NCI-H510A (cell line): ENCODE results near the gene CUX1.
"Not testable (repeated sequence)": the region's sequence is repeated elsewhere in the genome, so short reads cannot be mapped to it uniquely, and the experiment has no call there.

Source experiments
- DNase-seq: peaks from one replicate; lab custom pipeline; 2025; lab: John Stamatoyannopoulos, UW

The CUX1 gene

DNA sequence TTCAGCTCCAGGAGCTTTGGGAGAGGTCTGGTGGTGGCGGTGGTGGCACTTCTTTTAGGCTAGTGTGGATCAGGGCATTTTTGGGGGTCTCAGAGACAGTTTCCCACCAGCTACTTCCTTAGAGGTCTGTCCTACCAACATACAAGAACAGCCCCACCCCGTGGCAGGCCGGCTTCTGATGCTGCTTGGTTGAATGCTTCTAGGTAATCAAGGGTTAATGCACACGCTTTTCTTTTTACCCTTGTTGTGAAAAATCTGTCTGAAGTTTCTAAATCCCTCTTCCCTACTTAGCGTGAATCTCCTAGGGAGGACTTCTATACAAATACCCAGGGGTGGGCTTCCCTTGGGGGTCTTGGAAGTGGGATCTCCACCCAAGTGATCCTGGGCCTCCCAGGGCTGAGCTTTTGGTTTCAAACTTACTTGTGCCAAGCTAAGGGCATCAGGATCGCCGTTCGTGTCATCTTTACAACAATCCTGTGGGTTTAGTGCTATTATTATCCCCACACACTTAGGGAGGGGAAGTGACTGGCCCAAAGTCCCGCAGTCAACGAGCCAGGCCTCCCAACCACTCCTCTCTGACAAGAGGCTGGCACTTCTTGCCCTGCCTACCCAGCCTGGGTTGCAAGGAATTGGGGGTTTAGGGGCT is 471.0 kb downstream of the CUX1 start:
- DNase-seq = no peak

DNA sequence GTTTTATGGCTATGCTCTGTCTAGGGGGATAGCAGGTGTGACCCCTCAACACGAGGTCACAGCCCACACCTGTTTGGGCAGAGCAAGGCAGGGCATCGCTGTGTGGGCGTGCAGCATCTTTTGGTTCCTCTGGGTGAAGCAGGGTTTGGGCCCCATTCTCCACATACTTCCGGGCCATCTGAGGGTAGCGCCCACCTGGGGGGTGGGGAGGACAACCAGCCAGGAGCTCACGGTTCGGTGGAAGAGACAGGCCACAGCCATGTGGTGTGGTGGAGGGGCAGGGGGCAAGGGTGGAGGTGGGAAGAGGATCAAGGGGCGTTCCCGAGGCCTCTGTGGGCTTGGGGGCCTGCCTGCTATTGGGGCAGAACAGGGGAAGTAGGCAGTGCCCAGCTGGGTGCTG is 471.6 kb downstream of the CUX1 start:
- DNase-seq = no peak

DNA sequence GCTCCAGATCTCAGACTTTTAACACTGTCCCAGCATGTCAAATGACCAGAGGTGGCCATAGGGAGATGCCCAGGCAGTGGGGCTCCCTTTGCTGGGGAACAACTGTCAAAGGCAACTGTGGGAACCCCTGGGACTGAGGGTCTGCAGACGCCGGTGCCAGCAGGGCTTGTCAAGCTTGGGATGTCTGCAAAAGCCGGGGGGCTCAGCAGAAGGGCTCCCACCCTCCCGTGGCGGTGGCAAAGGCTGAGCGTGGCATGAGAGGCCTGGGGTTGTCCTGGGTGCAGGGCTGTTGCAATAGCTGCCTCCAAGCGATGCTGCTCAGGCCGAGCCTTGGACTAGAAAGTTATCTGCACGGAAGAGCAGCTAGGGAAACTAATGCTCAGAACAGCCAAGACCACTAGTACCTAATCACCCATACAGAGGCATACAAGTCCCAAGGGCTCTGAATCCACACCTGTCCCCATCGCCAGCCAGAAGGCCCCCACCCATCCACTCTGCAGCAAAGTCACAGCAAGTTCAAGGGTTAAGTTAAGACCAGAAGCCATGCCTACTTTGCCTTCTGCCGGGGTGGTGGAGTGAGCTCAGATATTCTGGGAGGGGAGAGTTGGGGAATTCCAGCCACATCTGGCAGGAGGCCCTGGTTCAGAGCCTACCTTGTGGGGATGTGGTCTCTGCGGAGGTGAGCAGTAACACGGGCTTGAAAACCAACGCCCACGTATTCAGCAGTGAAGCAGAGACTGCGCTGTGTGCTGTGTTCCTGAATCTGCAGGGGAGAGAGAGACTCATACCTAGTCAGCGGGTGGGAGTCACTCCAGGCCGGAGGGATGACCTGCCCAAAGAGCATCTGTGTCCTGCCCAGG is 473.9 kb downstream of the CUX1 start:
- no peak for DNase-seq

DNA sequence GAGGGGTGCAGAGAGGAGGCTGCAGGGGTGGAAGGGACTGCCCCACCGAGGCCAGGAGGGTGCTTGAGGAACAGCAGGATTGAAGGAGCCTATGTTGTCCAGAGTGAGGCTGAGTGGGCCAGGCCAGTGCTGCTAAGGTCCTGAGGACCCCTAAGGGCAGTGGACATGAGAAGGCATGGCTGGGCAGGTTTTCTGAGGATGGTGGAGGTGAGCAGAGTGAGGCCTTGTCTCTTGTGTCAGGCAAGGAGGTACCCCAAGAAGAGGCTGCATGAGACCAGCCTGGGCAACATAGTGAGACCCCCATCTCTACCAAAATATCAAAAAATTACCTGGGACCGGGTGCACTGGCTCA is 474.5 kb downstream of the CUX1 start:
- DNase-seq = no peak

DNA sequence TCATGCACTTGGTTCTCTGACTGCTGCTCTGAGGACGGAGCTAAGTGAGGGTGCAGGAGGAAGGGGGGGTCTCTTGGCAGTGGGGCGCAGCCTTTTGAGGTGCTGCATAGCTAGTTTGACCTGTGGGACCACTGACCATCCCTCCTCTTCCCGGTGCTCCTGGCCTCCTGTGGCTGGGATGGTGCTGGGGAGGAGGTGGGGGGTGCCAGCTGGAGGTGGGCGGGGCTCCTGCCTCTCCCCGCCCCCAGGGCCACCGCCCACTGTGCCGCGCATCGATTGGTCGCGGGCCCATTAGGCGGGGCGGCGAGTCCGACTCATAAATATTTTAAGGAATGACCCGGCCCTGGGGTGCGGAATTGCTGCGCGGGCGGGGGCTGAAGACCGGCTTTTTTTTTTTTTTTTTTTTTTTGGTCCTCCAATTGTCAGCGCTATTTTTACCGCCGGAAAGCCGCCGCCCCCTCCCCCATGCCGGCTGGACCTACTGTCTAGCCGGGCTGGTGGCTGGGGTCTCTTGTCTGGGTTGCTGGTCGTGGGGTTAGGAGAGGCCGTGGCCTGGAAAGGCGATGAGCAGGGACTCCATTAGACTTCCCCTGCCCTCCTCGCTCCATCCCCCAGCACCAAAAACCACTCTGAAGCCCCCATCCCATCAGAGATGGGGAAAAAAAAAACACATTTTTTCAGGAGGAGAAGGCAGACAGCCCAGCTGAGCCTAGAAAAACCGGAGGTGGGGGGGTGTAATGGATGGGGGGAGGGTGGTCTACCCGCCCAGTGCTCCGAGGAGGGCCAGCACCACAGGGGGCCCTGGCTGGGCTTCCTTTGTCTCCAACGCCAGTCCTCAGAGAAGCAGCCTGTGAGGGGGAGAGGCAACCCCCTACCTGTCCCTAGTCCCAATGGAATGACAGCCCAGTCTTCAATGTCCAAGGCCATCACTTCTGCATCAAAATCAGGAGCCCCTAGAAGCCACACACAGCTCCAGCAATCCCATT is 475.7 kb downstream of the CUX1 start:
- DNase-seq = no peak

DNA sequence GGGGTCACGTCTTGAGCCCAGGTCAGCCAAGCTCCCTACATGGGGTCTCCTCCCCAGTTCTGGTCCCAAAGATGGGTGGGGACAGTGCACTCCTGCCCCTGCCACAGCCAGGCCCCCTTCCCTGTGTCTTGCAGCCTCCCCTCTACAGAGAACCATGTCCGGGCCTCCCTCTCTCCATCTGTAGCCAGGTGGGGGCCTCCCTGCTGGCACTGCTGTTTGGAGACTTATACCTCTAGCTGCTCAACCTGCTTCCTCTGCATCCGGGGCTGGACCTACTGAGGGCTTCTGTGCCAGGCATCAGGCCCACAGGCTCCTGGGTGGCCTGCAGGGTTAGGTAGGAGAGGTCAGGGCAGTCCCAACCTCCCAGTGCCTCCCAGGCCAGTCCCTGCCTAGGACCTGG is 477.2 kb downstream of the CUX1 start:
- DNase-seq = no peak

DNA sequence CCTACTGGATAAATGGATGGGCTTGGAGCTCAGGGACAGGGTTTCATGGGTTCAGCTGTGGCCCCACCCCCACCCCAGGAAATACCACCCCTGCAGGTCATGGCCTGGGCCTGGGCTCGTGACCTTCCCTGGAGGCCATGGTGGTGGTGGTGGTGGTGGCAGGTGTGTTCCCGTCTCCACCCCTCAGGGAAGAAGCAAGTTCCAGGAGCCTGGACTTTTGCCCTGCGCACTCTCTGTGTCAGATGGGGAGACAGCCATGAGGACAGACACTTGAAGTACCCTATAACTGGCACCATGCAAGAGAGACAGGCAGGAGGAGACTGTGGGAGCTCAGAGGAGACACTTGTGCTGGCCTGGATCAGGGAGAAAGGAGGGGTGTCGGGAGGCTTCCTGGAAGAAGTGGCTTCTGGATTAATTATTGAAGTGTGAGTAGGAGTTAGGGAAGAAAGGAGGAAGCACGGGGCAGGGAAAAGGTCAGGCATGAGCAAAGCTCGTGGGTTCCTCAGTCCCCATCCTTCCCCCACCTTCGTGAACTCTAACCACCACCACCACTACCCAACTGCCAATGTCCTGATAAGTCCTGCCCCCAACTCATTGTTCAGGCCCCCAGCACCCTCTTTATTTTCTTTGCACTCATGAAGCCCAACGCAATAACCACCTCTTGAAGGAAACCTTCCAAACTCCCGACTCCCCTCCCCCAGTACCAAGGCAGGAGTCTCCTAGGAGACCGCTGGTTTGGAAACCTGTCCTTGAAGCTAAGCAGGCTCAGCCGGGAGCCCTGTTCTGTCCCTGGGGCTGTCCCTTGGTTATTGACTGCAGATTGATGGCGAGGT is 478.1 kb downstream of the CUX1 start:
- no peak for DNase-seq

DNA sequence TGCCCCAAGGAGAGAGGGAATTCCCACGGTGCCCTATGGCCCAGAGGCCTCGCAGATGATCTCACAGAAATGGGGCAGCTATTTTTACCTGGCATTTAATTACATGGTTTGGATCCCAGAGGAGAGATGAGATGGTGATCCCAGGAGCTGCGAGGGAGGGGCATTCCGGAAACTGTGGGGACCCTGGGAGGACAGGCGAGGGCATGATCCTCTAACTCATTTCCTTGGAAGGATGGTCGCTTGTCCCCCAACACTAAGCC is 478.7 kb downstream of the CUX1 start:
- DNase-seq = no peak

DNA sequence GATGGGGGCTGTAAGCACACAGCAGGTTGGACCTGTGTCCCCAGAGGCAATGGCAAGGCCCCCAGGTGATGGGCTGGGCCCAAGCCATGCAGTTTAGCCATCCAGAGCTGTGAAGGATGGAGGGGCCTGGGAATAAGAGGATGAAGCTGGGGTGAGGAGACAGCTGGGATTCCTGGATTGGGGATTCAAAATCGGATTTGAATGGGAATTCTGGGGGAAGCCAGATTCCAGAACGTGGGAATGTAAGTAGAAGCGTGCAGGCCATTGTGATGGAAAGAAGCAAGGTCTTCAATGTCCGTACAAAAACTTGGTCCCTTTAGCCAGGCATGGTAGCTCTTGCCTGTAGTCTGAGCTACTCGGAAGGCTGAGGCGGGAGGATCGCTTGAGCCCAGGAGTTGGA is 479.1 kb downstream of the CUX1 start:
- no peak for DNase-seq

DNA sequence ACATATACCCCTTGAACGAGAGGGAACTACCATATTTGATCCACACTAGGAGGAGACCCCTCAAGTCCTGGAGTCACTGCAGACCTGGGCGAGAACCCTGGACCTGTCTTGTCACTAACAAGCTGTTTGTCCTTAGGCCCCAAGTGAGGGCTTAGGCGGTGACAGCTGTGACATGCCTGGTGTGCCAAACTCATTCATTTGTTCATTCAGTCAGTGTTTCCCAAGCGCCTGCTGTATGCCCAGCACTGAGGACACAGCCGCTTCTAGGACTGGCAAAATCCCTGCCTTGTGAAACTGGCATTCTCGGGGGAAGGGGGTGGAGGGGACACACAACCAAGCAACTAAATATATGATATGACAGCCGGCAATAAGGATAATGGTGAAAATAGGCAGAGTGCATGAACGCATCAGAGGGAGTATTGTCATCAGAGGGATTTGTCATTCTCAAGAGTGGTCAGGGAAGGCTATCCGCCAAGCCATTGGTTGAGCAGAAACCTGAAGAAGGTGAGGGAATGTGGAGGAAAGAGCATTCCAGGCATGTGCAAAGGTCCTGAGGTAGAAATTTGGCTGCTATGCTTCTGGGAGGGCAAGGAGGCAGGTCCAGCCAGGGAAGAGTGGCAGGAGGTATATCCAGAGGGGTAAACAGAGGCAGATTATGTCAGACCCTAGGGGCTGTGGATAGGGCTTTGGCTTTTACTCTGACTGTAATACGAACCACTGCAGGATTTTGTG is 480.2 kb downstream of the CUX1 start:
- no peak for DNase-seq

DNA sequence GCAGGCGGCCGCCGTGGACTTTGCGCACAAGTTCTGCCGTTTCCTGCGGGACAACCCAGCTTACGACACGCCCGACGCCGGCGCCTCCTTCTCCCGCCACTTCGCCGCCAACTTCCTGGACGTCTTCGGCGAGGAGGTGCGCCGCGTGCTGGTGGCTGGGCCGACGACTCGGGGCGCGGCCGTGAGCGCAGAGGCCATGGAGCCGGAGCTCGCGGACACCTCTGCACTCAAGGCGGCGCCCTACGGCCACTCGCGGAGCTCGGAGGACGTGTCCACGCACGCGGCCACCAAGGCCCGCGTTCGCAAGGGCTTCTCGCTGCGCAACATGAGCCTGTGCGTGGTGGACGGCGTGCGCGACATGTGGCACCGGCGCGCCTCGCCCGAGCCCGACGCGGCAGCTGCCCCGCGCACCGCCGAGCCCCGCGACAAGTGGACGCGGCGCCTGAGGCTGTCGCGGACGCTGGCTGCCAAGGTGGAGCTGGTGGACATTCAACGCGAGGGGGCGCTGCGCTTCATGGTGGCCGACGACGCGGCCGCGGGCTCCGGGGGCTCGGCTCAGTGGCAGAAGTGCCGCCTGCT is 483.3 kb downstream of the CUX1 start:
- no peak for DNase-seq

DNA sequence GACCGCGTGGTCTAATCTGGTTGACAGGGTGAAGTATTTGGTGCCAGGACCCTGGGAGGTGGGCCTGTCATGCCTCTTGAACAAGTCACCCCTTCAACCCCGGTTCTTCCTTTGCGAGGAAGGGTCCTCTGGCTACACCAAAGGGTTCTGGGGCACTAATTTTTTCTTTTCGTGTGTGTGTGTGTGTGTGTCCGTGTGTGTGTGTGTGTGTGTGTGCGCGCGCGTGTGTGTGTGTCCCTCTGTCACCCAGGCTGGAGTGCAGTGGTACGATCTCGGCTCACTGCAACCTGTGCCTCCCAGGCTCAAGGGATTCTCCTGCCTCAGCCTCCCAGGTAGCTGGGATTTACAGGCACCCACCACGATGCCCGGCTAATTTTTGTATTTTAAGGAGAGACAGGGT is 483.9 kb downstream of the CUX1 start:
- DNase-seq = not testable (repeated sequence)

DNA sequence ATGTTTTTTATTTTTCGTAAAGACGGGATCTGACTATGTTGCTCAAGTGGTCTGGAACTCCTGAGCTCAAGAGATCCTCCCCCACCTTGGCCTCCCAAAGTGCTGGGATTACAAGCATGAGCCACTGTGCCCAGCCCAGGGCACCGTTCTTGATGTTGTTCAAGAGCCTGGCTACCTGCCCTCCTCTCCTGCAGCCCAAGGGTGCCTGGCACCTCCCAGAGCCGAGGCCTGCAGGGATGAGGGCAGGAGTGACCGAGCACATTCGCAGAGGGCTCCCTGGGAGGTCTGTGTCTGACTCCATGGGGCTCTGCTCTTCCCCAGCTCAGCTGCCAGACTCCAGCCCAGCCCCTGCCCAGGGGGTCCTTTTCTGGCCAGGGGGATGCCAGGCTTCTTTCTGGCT is 484.6 kb downstream of the CUX1 start:
- DNase-seq = no peak

DNA sequence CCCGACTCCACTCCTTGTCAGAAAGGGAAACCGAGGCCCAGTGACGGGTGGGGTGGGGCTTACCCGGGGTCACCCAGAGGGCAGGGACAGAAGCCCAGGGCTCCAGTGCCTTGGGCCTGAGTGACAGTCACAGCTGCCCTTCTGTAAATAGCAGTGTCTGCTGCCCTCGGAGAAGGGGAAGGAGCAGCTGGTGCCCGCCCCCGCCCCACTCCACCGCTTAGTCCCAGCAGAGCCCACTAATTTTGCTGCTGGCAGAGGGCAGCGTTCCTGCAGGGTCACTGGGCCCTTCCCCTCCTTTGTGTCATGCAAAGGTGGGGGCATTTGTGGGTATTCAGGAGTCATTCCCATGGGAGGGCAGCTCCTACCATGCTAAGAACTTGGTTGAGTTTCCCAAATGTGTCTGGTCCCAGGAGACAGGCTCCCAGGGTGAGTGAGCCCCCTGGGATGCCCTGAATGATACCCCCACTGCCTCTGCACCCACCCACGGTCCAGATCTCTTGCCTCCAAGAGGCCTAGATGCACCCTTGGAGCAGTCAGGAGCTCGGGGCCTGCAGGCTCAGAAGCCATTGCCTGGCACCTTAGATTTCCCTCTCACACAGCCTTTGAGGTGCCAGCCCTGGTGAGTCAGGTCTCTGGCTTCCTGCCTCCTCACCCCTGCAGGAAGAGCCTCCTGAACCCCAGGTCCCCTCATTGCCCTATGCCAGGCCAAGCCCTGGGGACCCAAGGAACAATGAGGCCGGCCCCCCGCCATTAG is 486.4 kb downstream of the CUX1 start:
- no peak for DNase-seq

DNA sequence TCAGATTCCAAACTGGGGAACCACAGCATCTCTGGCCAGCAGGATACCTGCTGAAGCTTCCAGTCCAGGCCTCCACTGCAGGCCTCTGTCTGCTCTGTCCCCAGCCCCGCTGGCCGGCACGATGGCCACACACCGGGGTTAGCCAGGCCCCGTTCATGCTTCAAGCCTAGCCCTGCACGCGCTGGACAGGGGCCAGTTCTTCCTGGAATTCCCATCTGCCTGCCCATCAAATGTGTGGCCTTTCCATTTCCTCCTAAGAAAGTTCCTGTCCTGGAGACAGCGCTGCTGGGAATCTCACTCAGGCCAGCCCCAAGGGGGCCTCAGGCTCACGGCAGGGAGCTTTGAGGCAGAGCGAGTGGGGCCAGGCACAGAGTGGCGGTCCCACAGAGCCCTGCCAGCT is 487.2 kb downstream of the CUX1 start:
- DNase-seq = no peak

DNA sequence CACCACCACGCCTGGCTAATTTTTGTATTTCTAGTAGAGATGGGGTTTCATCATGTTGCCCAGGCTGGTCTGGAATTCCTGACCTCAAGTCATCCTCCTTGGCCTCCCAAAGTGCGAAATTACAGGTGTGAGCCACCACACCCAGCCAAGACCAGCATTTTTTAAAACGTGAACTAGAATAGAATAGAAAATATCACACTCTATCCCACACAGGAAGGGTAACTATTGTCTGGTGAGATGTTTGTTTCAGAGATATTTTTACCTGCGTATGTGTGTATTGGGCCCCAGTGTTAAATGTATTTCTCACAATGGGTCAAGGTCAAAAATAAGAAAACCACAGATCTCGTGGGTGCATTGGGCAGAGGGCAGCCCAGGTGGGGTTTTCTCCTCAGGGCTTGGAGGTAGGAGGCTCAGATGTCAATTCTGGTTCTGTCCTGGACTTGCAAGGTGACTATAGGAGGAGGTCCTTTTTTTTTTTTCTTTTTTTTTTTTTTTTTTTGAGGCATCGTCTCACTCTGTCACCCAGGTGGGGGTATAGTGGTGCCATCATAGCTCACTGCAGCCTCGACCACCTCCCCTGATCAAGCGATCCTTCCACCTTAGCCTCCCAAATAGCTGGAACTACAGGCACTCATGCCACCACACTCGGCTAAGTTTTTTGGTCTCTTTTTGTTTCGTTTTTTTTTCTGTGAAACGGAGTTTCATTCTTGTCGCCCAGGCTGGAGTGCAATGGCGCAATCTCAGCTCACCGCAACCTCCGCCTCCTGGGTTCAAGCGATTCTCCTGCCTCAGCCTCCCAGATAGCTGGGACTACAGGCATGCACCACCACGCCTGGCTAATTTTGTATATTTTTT is 488.2 kb downstream of the CUX1 start:
- DNase-seq = no peak

DNA sequence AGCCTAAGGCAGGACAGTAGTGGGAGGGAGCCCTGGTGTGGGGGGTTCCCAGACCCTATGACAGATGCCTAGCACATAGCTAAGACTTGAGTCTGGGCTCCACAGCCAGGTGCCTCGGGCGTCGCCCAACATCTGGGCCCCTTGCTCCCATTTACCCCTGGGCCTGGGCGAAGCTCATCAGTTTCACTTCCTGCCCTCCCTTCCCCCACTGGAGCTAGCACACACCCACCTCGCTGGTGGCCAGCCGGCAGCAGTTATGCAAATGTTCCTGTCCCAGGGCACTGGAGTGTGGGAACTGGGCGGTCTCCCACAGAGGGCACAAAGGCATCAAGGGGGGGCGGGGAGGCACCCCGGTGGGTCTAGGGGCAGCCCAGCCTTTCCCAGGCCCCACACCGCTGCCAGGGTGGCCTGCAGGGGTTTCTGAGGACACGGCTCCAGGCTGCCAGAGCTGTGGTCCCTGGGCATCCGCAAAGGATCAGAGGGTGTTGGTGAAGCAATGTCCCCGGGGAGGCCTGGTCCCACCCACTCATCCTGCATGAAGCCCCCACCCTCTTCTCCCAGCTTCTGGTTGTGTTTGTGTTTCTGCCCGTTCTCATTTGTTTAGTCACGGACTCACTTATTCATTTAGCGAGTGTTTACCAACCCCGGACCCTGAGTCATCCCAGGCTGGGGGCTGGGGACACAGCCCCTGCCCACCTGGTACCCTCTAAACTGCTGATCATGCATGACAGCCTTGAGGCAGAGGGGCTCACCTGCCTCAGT is 489.7 kb downstream of the CUX1 start:
- no peak for DNase-seq

DNA sequence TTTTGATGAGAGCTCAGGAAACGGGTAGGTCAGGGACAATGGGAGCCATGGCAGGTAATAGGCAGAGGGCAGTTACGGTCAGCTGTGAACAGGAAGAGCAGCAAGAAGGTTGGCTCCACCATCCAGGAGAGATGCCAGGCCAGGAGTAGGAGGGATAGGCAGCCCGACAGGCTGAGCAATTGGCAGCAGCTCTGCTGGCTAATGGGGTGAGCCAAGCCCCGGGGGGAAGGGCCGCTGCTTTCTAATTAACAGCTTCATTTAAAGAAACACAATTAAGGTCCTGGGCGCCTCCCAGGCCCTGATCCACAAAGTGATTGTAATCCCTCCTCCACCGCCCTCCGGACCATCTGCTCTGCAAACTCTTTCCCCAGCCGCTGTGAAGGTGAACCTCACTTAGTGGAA is 493.0 kb downstream of the CUX1 start:
- DNase-seq = no peak

DNA sequence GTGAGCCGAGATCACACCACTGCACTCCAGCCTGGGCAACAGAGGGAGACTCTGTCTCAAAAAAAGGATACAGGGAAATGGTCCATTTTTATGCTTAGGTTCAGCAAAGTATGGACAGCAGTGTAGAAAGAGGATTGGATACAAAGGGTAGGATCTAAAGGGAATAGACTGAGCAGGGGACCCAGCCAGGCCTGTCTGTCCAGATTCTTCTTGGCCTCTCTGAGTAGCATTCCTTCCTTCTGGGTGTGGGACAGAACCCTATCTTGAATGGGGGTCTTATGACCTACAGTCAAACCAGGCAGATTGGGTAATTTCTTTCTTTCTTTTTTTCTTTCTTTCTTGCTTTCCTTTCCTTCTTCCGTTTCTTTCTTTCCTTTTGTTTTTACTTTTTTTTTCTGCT is 494.9 kb downstream of the CUX1 start:
- DNase-seq = no peak
